Rectal smooth muscle tissue (tissue), 1 donor: ENCODE data around the gene PPARG.
"Not testable (repeated sequence)": the region's sequence is repeated elsewhere in the genome, so short reads cannot be mapped to it uniquely, and the experiment has no call there.

Experiments used
- H3K27ac ChIP-seq: one replicate; pipeline ENCODE4 v1.7.0; 2013; ENCODE audit warnings: low read depth, low read length, inconsistent platforms
- H3K27me3 ChIP-seq: one replicate; pipeline ENCODE4 v1.7.0; 2013; ENCODE audit warnings: low read length; ENCODE audit not compliant: control insufficient read depth, insufficient read depth
- H3K36me3 ChIP-seq: one replicate; pipeline ENCODE4 v1.7.0; 2013; ENCODE audit warnings: low read length; ENCODE audit not compliant: control insufficient read depth, insufficient read depth
- H3K4me1 ChIP-seq: one replicate; pipeline ENCODE4 v1.7.0; 2013; ENCODE audit warnings: low read length; ENCODE audit not compliant: control insufficient read depth, insufficient read depth
- H3K4me3 ChIP-seq: one replicate; pipeline ENCODE4 v1.7.0; 2013; ENCODE audit warnings: low read length
- H3K9ac ChIP-seq: one replicate; pipeline ENCODE4 v1.7.0; 2013; ENCODE audit warnings: low read length

The PPARG gene

GRCh38 chr3:12477256-12477655 lies 188.4 kb downstream of the PPARG start:
- Histone ChIP-seq H3K4me1 (no peaks in the 10 kb centered on the region), H3K27ac (no peak overlapping the region), H3K27me3 (no peaks in the 10 kb centered on the region), H3K4me3 (no peak overlapping the region), H3K36me3 (no peaks in the 10 kb centered on the region), H3K9ac (no peak overlapping the region)

DNA sequence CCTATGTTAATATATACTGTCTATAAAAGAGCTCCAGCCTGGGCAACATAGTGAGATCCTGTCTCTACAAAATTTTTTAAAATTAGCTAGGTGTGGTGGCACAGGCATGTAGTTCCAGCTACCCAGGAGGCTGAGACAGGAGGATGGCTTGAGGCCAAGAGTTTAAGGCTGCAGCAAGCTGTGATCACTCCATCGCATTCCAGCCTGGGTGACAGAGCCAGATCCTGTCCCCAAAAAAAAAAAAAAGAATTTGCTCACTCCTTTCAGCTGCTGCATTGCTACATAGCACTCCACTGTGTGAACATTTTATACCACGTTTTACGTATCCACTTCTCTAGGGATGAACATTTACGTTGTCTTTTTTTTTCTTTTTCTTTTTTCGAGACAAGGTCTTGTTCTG lies 189.5 kb downstream of the PPARG start:
- Histone ChIP-seq H3K4me3 (no peak overlapping the region), H3K27ac (no peak overlapping the region), H3K4me1 (no peaks in the 10 kb centered on the region), H3K9ac (no peak overlapping the region), H3K36me3 (no peaks in the 10 kb centered on the region), H3K27me3 (no peaks in the 10 kb centered on the region)

GRCh38 chr3:12479198-12479597 lies 190.3 kb downstream of the PPARG start:
- not testable (repeated sequence) for H3K9ac ChIP-seq

DNA sequence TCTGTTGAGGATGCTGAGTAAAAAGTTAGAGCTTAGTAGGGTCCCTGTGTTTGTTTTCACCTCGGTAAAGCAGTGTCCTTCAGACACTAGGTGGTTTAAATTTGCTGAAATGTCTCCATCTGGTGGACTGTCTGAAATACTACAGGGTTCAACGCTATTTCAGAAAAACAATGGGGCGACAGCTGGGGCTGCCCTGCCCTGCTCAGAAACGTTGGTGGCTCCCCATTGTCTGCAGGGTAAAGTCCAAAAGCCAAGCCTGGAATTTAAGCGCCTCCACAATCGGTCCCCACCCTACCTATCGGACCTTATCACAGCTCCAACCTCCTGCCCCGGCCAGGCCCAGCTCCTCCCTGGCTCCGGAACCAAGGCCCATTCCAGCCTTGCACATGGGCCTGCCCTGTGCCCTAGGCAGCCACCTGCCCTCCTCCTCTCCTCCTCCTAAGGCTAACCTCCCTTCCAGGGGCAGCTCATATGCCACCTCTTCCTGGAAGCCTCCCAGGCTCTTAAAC lies 191.1 kb downstream of the PPARG start:
- Histone ChIP-seq H3K4me1 (peaks cover 7% of the 10 kb centered on the region), H3K27ac (no peak overlapping the region), H3K9ac (no peak overlapping the region), H3K27me3 (no peaks in the 10 kb centered on the region), H3K4me3 (no peak overlapping the region), H3K36me3 (no peaks in the 10 kb centered on the region)

More at GRCh38 chr3:12479198-12479597, 190.3 kb downstream of the PPARG start:
- H3K4me1 ChIP-seq, H3K4me3 ChIP-seq, H3K27me3 ChIP-seq, H3K27ac ChIP-seq, H3K36me3 ChIP-seq: not testable (repeated sequence)

DNA sequence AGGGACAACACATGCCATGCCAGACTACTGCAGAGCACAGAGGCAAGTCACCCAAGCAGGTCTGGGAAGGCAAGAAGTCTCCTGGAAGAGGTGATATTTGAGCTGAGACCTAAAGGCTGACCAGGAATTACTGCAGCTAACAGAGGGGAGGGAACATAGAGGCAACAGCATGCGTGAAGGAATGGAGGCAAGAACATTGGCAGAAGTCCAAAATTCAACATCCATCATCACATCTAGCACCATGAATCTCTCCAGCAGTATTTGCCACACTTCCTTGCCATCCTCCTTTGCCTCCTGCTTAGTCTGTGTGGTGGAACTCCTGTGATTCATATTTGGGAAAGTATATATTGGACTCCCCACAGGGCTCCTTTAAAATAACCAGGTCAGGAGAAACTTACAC lies 194.5 kb downstream of the PPARG start:
- Histone ChIP-seq H3K4me3 (peak overlapping the region; percentile 72), H3K36me3 (no peaks in the 10 kb centered on the region), H3K27ac (no peak overlapping the region), H3K27me3 (no peaks in the 10 kb centered on the region), H3K4me1 (peaks cover 8% of the 10 kb centered on the region), H3K9ac (peak overlapping the region; percentile 42)

DNA sequence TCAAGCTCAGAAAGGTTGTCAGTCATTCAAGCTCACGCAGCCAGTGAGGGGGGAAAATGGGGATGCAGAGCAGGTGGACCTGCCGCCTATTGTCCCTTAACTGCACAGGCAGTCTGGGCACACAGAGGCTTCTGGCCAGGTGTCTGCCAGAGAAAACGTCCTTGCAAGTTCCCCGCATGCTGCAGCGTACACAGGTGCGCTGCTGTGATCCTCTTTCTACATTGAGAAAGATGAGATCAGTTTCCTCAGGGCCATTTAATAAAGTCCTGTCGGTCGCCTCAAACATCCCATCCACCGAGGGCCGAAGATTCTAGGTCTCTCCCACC lies 195.0 kb downstream of the PPARG start:
- H3K9ac ChIP-seq: peak overlapping the region; percentile 42
- H3K27me3 ChIP-seq: no peaks in the 10 kb centered on the region
- peak overlapping the region; percentile 39 for H3K27ac ChIP-seq

More for the DNA sequence above, 195.0 kb downstream of the PPARG start:
- Histone ChIP-seq H3K4me3 (peak overlapping the region; percentile 72), H3K4me1 (peaks cover 8% of the 10 kb centered on the region), H3K36me3 (no peaks in the 10 kb centered on the region)
